Peyer's patch (tissue), 4 donors: Measurements from ENCODE around the gene PLXDC1.

ENCODE experiments used
- CTCF ChIP-seq, 6 experiments: fragments of 450-650 bp in 4 of 6; fragments of 200-600 bp in 2 of 6; sonication (generic) in 1 of 6; IDR thresholded peaks; one replicate each; pipeline ENCODE4 v1.5.1; 2017 to 2019; ENCODE audit warnings: antibody characterized with exemption in 6 of 6, mild to moderate bottlenecking in 3 of 6, moderate library complexity in 1 of 6
- POLR2A ChIP-seq, 2 donors: fragments of 450-650 bp; IDR thresholded peaks; one replicate each; pipeline ENCODE4 v1.5.1; 2017; ENCODE audit warnings: antibody characterized with exemption in 2 of 2, mild to moderate bottlenecking in 2 of 2, moderate library complexity in 2 of 2

GRCh38 chr17:39200957-39201510 is 49.6 kb upstream of the PLXDC1 start:
- TF ChIP-seq POLR2A (IDR thresholded peaks at IDR 0.05): no peak
- TF ChIP-seq CTCF (IDR thresholded peaks at IDR 0.05): no peak
